Measurements from ENCODE around the gene PLEKHA7. TPM values are rescaled to one million over a fixed set of nuclear protein-coding genes. Genes with fewer than 3 reads are reported as not detected.

The PLEKHA7 gene
- total and polyA plus RNA-seq, 2 of the 13 experiments (the other 11 are each of a cell fraction or from before 2014, with no cell fraction given): 17.5 to 18.7 TPM

GRCh38 chr11:16738193-16738946 is 275.8 kb downstream of the PLEKHA7 start, which contains the start of gene C11orf58 (continued):
- TF ChIP-seq ZBTB40 (IDR thresholded peaks at IDR 0.05): no peak
- TF ChIP-seq ZBTB40 (CRISPR knock-in tag; IDR thresholded peaks at IDR 0.05): peak; percentile 82
- peak; percentile 79; the same call in 1 of the 2 replicates for TF ChIP-seq IRX3 (CRISPR knock-in tag; IDR thresholded peaks at IDR 0.05; ENCODE audit: borderline replicate concordance, low read depth)
- 0 out of 2 replicates have a peak, but pooled peaks have one; percentile 55 for TF ChIP-seq FOXC1 (CRISPR knock-in tag; IDR thresholded peaks at IDR 0.05; ENCODE audit: borderline replicate concordance)
- TF ChIP-seq ZNF430 (CRISPR knock-in tag; IDR thresholded peaks at IDR 0.05): peak; percentile 96
- peak; percentile 32; the same call in 1 of the 2 replicates for TF ChIP-seq ZNF275 (CRISPR knock-in tag; IDR thresholded peaks at IDR 0.05; ENCODE audit: borderline replicate concordance)
- TF ChIP-seq ZBTB3 (CRISPR knock-in tag; IDR thresholded peaks at IDR 0.05; ENCODE audit: borderline replicate concordance, low read depth): no peak
- TF ChIP-seq NR2F2 (IDR thresholded peaks at IDR 0.05; ENCODE audit: borderline replicate concordance, low read depth): no peak; the same call in 1 of the 2 replicates
- TF ChIP-seq RARG (CRISPR knock-in tag; IDR thresholded peaks at IDR 0.05; ENCODE audit: low read depth): no peak; the same call in 1 of the 2 replicates
- TF ChIP-seq ZNF337 (CRISPR knock-in tag; IDR thresholded peaks at IDR 0.05; ENCODE audit: borderline replicate concordance, low read depth): no peak
- no peak for TF ChIP-seq AGO1 (IDR thresholded peaks at IDR 0.05; ENCODE audit: low read depth, low read length, poor library complexity, severe bottlenecking)
- no peak for TF ChIP-seq KLF9 (CRISPR knock-in tag; IDR thresholded peaks at IDR 0.05; ENCODE audit: low read depth)
- TF ChIP-seq ZNF335 (CRISPR knock-in tag; IDR thresholded peaks at IDR 0.05): peak; percentile 73
- no peak for TF ChIP-seq MAFG (CRISPR knock-in tag; IDR thresholded peaks at IDR 0.05)
- TF ChIP-seq PAXIP1 (CRISPR knock-in tag; conservative IDR thresholded peaks at IDR 0.05): peak; percentile 34; the same call in 1 of the 2 replicates
